Endothelial cell of umbilical vein (primary cell): ENCODE measurements around the gene ENTREP1. TPM values are rescaled to one million over a fixed set of nuclear protein-coding genes. Genes with fewer than 3 reads are reported as not detected.

Source experiments
- BruUV-seq: library from RNA; stranded (reverse); fragments of 400-500 nt; replicated peaks from 2 replicates; lab custom pipeline; 2021; lab: Mats Ljungman, UMichigan
- CTCF ChIA-PET: fragments of 300-600, 350-600 bp; sonication (Branson Sonifier 250); formaldehyde crosslinking; loops from one replicate; lab custom pipeline; 2021; ENCODE audit warnings: antibody characterized with exemption, inconsistent platforms; lab: Charles Lee
- POLR2A ChIA-PET: fragments of 300-600, 350-600 bp; sonication (Branson Sonifier 250); formaldehyde crosslinking; loops from one replicate; lab custom pipeline; 2021; ENCODE audit warnings: antibody characterized with exemption, inconsistent platforms; lab: Charles Lee
- DNase-seq: peaks from one replicate; pipeline ENCODE4 v3.0.0-alpha.2; 2011; ENCODE audit warnings: low read depth, low spot score
- FAIRE-seq: peaks from 2 replicates; lab custom pipeline; 2011; peaks lifted over from hg19 to GRCh38; lab: Jason Lieb, UNC
- H2AFZ ChIP-seq: 2 replicates; pipeline ENCODE4 v1.6.0; 2012; ENCODE audit warnings: low read depth, low read length, control low read depth, inconsistent platforms
- H3K27ac ChIP-seq: 2 replicates; pipeline ENCODE4 v1.5.1; 2011; ENCODE audit warnings: low read depth, mild to moderate bottlenecking, control low read depth, low read length, moderate library complexity; ENCODE audit not compliant: insufficient read depth
- H3K27me3 ChIP-seq, 2 experiments: 2 replicates each; pipeline versions ENCODE4 v1.6.0 to v1.6.1; 2011; ENCODE audit warnings: low read length in 2 of 2, mixed read lengths in 1 of 2; ENCODE audit not compliant: control insufficient read depth in 2 of 2, insufficient read depth in 2 of 2
- H3K36me3 ChIP-seq, 2 experiments: 2 replicates in 1 of 2; 3 replicates in 1 of 2; pipeline ENCODE4 v1.5.1; 2011; ENCODE audit warnings: low read length in 2 of 2, mild to moderate bottlenecking in 1 of 2, moderate library complexity in 1 of 2; ENCODE audit not compliant: control insufficient read depth in 2 of 2, insufficient read depth in 2 of 2; ENCODE audit errors: extremely low read depth in 1 of 2
- H3K4me1 ChIP-seq: 3 replicates; pipeline ENCODE4 v1.5.1; 2011; ENCODE audit warnings: mild to moderate bottlenecking, low read length; ENCODE audit not compliant: control insufficient read depth, insufficient read depth; ENCODE audit errors: extremely low read depth
- H3K4me2 ChIP-seq: 2 replicates; pipeline ENCODE4 v1.6.1; 2011; ENCODE audit warnings: low read length, control low read depth, mixed read lengths; ENCODE audit not compliant: insufficient read depth
- H3K4me3 ChIP-seq, 3 experiments: fragments of 200-600 bp in 1 of 3; sonication (generic), shearing (Covaris generic) in 1 of 3; replicated peaks in 1 of 3; 2 replicates each; pipeline ENCODE4 v1.5.1; 2011 to 2016; ENCODE audit warnings: control low read depth in 3 of 3, low read length in 3 of 3, mild to moderate bottlenecking in 2 of 3, inconsistent platforms in 1 of 3, low read depth in 1 of 3, moderate library complexity in 1 of 3; ENCODE audit not compliant: insufficient read depth in 1 of 3
- H3K79me2 ChIP-seq: 2 replicates; pipeline ENCODE4 v1.6.0; 2012; ENCODE audit warnings: low read length, inconsistent platforms; ENCODE audit not compliant: control insufficient read depth, insufficient read depth
- H3K9ac ChIP-seq: replicated peaks from 2 replicates; pipeline ENCODE3; 2011; ENCODE audit warnings: low read length, control low read depth; ENCODE audit not compliant: insufficient read depth; ENCODE audit errors: extremely low read depth
- H3K9me1 ChIP-seq: replicated peaks from 3 replicates; pipeline ENCODE4 v1.6.0; 2011; ENCODE audit warnings: mild to moderate bottlenecking, low read length; ENCODE audit not compliant: control insufficient read depth, insufficient read depth; ENCODE audit errors: extremely low read depth
- H3K9me3 ChIP-seq: replicated peaks from 2 replicates; pipeline ENCODE4 v1.5.1; 2012; ENCODE audit warnings: low read length, inconsistent platforms; ENCODE audit not compliant: control insufficient read depth, insufficient read depth
- H4K20me1 ChIP-seq: replicated peaks from 2 replicates; pipeline ENCODE3; 2011; ENCODE audit warnings: mild to moderate bottlenecking, low read length; ENCODE audit not compliant: control insufficient read depth, insufficient read depth; ENCODE audit errors: extremely low read depth
- EZH2 ChIP-seq: IDR thresholded peaks from 2 replicates; pipeline ENCODE4 v1.6.1; 2012; ENCODE audit warnings: borderline replicate concordance, low read depth, mild to moderate bottlenecking, moderate library complexity, low read length, inconsistent platforms; ENCODE audit not compliant: severe bottlenecking
- FOS ChIP-seq: IDR thresholded peaks from 2 replicates; pipeline ENCODE4 v1.6.1; 2011; ENCODE audit warnings: mild to moderate bottlenecking, low read length, moderate library complexity, borderline replicate concordance; ENCODE audit not compliant: insufficient read depth
- GATA2 ChIP-seq: IDR thresholded peaks from 2 replicates; pipeline ENCODE4 v1.7.0; 2011; ENCODE audit warnings: low read depth, mild to moderate bottlenecking, moderate library complexity, mixed read lengths, low read length; ENCODE audit not compliant: insufficient read length, insufficient read depth
- JUN ChIP-seq: IDR thresholded peaks from 2 replicates; pipeline ENCODE4 v1.6.1; 2011; ENCODE audit warnings: borderline replicate concordance, low read depth; ENCODE audit not compliant: insufficient read length, insufficient read depth
- MYC ChIP-seq: IDR thresholded peaks from one replicate; pipeline ENCODE4 v1.6.1; 2011; ENCODE audit warnings: mild to moderate bottlenecking, low read depth, low read length
- POLR2A ChIP-seq: IDR thresholded peaks from 2 replicates; pipeline ENCODE4 v1.6.1; 2012; ENCODE audit warnings: low read depth, mild to moderate bottlenecking, control low read depth, low read length
- POLR2AphosphoS5 ChIP-seq: IDR thresholded peaks from 2 replicates; pipeline ENCODE4 v1.6.1; 2012; ENCODE audit warnings: low read depth, mild to moderate bottlenecking, control low read depth, low read length, moderate library complexity; ENCODE audit not compliant: insufficient read depth
- dilution Hi-C: fragments of 300-500 bp; cut with MboI; formaldehyde crosslinking; loops from one replicate; pipeline ENCODE4 v1.15.0; 2019; ENCODE audit warnings: low sequenced_read_pairs; ENCODE audit not compliant: extremely low pct_ligation_motif_present
- intact Hi-C: fragments of 100-400 bp; cut with micrococcal nuclease; formaldehyde crosslinking; loops from one replicate; pipeline ENCODE4 v1.10.0; 2022
- polyA plus RNA-seq, 4 experiments: library from polyadenylated mRNA; depleted of rRNA in 3 of 4; stranded (reverse) in 3 of 4; unstranded in 1 of 4; fragments of >200 nt; gene quantifications; 2 replicates each; pipeline versions ENCODE4 v1.2.1 to v1.2.3, GENCODE V29; 2011 to 2012; ENCODE audit warnings: missing spikeins in 1 of 4
- total RNA-seq: library from RNA; stranded (reverse); gene quantifications from 2 replicates; pipeline ENCODE4 v1.2.3, GENCODE V29; 2021
- TF ChIP-seq, protein P1 (sequence below): IDR thresholded peaks from 2 replicates; pipeline ENCODE4 v1.6.1; 2011; ENCODE audit not compliant: insufficient read depth, insufficient read length
- TF ChIP-seq, protein P2 (sequence below), 2 donors: IDR thresholded peaks; 1 replicate in 1 of 2; 2 replicates in 1 of 2; pipeline ENCODE4 v1.5.1; 2011; ENCODE audit warnings: low read length in 2 of 2, mild to moderate bottlenecking in 2 of 2, moderate library complexity in 2 of 2, control low read depth in 1 of 2, inconsistent platforms in 1 of 2, low read depth in 1 of 2; ENCODE audit not compliant: insufficient read depth in 1 of 2; ENCODE audit errors: extremely low read depth in 1 of 2

ENTREP1 gene
- total and polyA plus RNA-seq, 2 donors (not counting 3 experiments of a cell fraction or from before 2014, with no cell fraction given) = 7.1 to 13.5 TPM

DNA sequence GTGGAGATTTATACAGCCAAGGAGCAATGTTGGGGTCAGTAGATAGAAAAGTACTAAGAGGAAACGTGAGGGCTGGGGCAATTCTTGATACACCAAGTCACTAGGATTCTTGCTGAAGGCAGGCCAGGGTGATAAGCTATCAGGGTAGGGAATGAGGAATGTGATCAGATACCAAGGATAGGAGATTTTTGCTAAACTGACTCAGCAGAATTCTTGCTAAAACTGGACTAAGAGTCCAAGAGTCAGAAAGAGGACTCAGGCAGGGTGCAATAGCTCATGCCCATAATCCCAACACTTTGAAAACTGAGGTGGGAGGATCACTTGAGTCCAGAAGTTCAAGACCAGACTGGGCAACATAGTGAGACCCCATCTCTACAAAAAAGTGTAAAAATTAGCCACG is 71.7 kb downstream of the ENTREP1 start:
- Histone ChIP-seq H3K27me3 (peaks cover 0 to 2% of the 10 kb centered on the region in 2 experiments), H3K27ac (no peak overlapping the region), H3K4me1 (peaks cover 2% of the 10 kb centered on the region), H3K9me1 (no peaks in the 10 kb centered on the region), H3K36me3 (no peaks in the 10 kb centered on the region), H3K9ac (no peak overlapping the region), H3K4me2 (no peak overlapping the region), H3K4me3 (no peak overlapping the region), H3K79me2 (no peaks in the 10 kb centered on the region), H2AFZ (no peak overlapping the region), H3K9me3 (no peaks in the 10 kb centered on the region), H4K20me1 (no peaks in the 10 kb centered on the region)
- no peak for TF ChIP-seq GATA2
- TF ChIP-seq EZH2 = no peak
- TF ChIP-seq JUN = no peak
- TF ChIP-seq POLR2AphosphoS5 = no peak
- TF ChIP-seq, protein P1, sequence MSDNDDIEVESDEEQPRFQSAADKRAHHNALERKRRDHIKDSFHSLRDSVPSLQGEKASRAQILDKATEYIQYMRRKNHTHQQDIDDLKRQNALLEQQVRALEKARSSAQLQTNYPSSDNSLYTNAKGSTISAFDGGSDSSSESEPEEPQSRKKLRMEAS = no peak
- no peak for TF ChIP-seq MYC
- TF ChIP-seq, protein P2, sequence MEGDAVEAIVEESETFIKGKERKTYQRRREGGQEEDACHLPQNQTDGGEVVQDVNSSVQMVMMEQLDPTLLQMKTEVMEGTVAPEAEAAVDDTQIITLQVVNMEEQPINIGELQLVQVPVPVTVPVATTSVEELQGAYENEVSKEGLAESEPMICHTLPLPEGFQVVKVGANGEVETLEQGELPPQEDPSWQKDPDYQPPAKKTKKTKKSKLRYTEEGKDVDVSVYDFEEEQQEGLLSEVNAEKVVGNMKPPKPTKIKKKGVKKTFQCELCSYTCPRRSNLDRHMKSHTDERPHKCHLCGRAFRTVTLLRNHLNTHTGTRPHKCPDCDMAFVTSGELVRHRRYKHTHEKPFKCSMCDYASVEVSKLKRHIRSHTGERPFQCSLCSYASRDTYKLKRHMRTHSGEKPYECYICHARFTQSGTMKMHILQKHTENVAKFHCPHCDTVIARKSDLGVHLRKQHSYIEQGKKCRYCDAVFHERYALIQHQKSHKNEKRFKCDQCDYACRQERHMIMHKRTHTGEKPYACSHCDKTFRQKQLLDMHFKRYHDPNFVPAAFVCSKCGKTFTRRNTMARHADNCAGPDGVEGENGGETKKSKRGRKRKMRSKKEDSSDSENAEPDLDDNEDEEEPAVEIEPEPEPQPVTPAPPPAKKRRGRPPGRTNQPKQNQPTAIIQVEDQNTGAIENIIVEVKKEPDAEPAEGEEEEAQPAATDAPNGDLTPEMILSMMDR (IDR thresholded peaks at IDR 0.05; ENCODE audit: extremely low read depth in 1 of 2, insufficient read depth in 1 of 2, low read depth in 1 of 2, low read length in 2 of 2) = no peak
- TF ChIP-seq FOS = no peak
- TF ChIP-seq POLR2A = no peak
- dilution Hi-C loops (no loop called here), intact Hi-C loops (no loop called here)
- ChIA-PET CTCF (interaction anchor here (0.9 kb wide), 1 partner anchor 49 kb away, joined by 3 read pairs; no protein-coding TSS in a partner anchor), POLR2A (no interaction called here)
- no TSS peak for BruUV-seq
- DNase-seq (no peak), FAIRE-seq (no peak)
